Measurements from ENCODE around the gene IGF2.

IGF2 gene

DNA sequence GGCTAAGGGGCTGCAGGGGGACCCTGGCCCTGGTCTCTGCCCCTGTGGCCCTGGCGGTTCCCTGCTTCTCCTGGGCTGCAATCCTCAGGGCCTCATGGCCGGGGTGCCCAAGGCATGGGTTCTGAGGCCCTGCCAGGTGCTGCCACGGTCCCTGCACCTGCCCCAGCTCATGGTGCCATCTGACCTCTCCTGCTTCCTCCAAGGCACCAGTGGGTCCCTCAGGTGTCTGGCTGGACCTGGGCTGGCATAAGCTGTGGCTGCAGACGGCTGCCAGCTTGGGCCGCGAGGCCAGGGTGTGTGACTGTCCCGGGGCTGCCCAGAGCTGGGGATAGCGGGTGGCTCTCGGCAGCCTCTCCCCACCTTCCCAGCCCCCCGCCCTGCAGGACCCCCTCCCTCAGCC is 19.8 kb upstream of the IGF2 start:
- Histone ChIP-seq H3K27ac (ENCODE audit: extremely low read depth, low read depth, low read length) (no peak overlapping the region), H3K36me3 (ENCODE audit: control insufficient read depth in 2 of 2, insufficient read depth in 1 of 2, low read length in 2 of 2) (no peaks in the 10 kb centered on the region), H3K4me3 (ENCODE audit: low read depth, low read length) (no peak overlapping the region), H3K9me3 (ENCODE audit: control insufficient read depth, insufficient read depth, low read depth, low read length) (no peaks in the 10 kb centered on the region), H3K4me1 (ENCODE audit: control insufficient read depth, insufficient read depth, low read length) (no peaks in the 10 kb centered on the region)
- ChIA-PET CTCF (interaction anchor here (0.7 to 1.0 kb wide), 2 partner anchors 10 to 122 kb away, joined by 3 to 4 read pairs; no protein-coding TSS in a partner anchor), POLR2A (no interaction called here)
- TF ChIP-seq, protein P1, sequence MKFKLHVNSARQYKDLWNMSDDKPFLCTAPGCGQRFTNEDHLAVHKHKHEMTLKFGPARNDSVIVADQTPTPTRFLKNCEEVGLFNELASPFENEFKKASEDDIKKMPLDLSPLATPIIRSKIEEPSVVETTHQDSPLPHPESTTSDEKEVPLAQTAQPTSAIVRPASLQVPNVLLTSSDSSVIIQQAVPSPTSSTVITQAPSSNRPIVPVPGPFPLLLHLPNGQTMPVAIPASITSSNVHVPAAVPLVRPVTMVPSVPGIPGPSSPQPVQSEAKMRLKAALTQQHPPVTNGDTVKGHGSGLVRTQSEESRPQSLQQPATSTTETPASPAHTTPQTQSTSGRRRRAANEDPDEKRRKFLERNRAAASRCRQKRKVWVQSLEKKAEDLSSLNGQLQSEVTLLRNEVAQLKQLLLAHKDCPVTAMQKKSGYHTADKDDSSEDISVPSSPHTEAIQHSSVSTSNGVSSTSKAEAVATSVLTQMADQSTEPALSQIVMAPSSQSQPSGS (tag by site-specific recombination; IDR thresholded peaks at IDR 0.05; ENCODE audit: low read depth) = no peak
- no peak for TF ChIP-seq ZNF155 (tag by site-specific recombination; IDR thresholded peaks at IDR 0.05)
- TF ChIP-seq ZSCAN16 (tag by site-specific recombination; IDR thresholded peaks at IDR 0.05) = no peak
- TF ChIP-seq FEZF1 (tag by site-specific recombination; IDR thresholded peaks at IDR 0.05) = no peak
- TF ChIP-seq ZNF585B (tag by site-specific recombination; IDR thresholded peaks at IDR 0.05) = no peak
- no peak for TF ChIP-seq MEIS1 (CRISPR knock-in tag; IDR thresholded peaks at IDR 0.05; ENCODE audit: borderline replicate concordance)
- TF ChIP-seq, protein P2, sequence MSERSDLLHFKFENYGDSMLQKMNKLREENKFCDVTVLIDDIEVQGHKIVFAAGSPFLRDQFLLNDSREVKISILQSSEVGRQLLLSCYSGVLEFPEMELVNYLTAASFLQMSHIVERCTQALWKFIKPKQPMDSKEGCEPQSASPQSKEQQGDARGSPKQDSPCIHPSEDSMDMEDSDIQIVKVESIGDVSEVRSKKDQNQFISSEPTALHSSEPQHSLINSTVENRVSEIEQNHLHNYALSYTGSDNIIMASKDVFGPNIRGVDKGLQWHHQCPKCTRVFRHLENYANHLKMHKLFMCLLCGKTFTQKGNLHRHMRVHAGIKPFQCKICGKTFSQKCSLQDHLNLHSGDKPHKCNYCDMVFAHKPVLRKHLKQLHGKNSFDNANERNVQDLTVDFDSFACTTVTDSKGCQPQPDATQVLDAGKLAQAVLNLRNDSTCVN (tag by site-specific recombination; optimal IDR thresholded peaks at IDR 0.05) = no peak
- TF ChIP-seq GLI2 (tag by site-specific recombination; IDR thresholded peaks at IDR 0.05; ENCODE audit: borderline replicate concordance, low read depth) = no peak
- TF ChIP-seq, protein P3, sequence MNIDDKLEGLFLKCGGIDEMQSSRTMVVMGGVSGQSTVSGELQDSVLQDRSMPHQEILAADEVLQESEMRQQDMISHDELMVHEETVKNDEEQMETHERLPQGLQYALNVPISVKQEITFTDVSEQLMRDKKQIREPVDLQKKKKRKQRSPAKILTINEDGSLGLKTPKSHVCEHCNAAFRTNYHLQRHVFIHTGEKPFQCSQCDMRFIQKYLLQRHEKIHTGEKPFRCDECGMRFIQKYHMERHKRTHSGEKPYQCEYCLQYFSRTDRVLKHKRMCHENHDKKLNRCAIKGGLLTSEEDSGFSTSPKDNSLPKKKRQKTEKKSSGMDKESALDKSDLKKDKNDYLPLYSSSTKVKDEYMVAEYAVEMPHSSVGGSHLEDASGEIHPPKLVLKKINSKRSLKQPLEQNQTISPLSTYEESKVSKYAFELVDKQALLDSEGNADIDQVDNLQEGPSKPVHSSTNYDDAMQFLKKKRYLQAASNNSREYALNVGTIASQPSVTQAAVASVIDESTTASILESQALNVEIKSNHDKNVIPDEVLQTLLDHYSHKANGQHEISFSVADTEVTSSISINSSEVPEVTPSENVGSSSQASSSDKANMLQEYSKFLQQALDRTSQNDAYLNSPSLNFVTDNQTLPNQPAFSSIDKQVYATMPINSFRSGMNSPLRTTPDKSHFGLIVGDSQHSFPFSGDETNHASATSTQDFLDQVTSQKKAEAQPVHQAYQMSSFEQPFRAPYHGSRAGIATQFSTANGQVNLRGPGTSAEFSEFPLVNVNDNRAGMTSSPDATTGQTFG (tag by site-specific recombination; IDR thresholded peaks at IDR 0.05; ENCODE audit: borderline replicate concordance) = no peak
- TF ChIP-seq KLF8 (tag by site-specific recombination; IDR thresholded peaks at IDR 0.05) = no peak
- TF ChIP-seq, protein P4, sequence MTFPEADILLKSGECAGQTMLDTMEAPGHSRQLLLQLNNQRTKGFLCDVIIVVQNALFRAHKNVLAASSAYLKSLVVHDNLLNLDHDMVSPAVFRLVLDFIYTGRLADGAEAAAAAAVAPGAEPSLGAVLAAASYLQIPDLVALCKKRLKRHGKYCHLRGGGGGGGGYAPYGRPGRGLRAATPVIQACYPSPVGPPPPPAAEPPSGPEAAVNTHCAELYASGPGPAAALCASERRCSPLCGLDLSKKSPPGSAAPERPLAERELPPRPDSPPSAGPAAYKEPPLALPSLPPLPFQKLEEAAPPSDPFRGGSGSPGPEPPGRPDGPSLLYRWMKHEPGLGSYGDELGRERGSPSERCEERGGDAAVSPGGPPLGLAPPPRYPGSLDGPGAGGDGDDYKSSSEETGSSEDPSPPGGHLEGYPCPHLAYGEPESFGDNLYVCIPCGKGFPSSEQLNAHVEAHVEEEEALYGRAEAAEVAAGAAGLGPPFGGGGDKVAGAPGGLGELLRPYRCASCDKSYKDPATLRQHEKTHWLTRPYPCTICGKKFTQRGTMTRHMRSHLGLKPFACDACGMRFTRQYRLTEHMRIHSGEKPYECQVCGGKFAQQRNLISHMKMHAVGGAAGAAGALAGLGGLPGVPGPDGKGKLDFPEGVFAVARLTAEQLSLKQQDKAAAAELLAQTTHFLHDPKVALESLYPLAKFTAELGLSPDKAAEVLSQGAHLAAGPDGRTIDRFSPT (tag by site-specific recombination; IDR thresholded peaks at IDR 0.05) = no peak
- TF ChIP-seq ZNF157 (tag by site-specific recombination; IDR thresholded peaks at IDR 0.05) = no peak
- no peak for TF ChIP-seq ZNF549 (tag by site-specific recombination; IDR thresholded peaks at IDR 0.05)
- TF ChIP-seq MZF1 (tag by site-specific recombination; IDR thresholded peaks at IDR 0.05; ENCODE audit: borderline replicate concordance) = no peak
- TF ChIP-seq, protein P5, sequence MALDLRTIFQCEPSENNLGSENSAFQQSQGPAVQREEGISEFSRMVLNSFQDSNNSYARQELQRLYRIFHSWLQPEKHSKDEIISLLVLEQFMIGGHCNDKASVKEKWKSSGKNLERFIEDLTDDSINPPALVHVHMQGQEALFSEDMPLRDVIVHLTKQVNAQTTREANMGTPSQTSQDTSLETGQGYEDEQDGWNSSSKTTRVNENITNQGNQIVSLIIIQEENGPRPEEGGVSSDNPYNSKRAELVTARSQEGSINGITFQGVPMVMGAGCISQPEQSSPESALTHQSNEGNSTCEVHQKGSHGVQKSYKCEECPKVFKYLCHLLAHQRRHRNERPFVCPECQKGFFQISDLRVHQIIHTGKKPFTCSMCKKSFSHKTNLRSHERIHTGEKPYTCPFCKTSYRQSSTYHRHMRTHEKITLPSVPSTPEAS (tag by site-specific recombination; IDR thresholded peaks at IDR 0.05) = no peak
- no peak for TF ChIP-seq ZNF19 (tag by site-specific recombination; IDR thresholded peaks at IDR 0.05; ENCODE audit: low read depth)

DNA sequence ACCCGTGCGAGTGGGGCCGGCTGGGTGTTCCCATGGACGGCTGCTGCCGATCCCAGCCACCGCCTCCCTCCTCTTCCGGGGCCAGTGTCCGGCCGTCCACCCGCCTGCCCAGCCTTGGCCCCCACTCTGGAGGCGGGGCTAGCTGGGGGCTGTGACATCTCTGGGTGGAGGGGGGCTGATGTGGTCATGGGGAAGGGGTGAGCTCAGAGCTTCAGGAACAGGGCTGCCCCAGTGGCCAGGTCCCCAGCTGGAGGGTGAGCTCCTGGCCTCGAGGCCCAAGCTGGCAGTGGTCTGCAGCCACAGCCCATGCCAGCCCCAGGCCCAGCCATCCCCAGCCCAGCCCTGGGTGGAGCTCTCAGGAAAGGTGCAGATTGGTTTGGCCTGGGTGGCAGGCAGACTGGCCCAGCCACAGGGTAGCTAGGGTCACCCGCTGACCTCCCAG is 19.1 kb upstream of the IGF2 start:
- ChIA-PET CTCF (interaction anchor here (0.7 to 10.0 kb wide), 5 partner anchors 9 to 506 kb away, joined by 3 to 119 read pairs (median 34); no protein-coding TSS in a partner anchor), POLR2A (no interaction called here)
- Histone ChIP-seq H3K4me3 (ENCODE audit: low read depth, low read length) (no peak overlapping the region), H3K4me1 (ENCODE audit: control insufficient read depth, insufficient read depth, low read length) (no peaks in the 10 kb centered on the region), H3K27ac (ENCODE audit: extremely low read depth, low read depth, low read length) (no peak overlapping the region), H3K36me3 (ENCODE audit: control insufficient read depth in 2 of 2, insufficient read depth in 1 of 2, low read length in 2 of 2) (no peaks in the 10 kb centered on the region), H3K9me3 (ENCODE audit: control insufficient read depth, insufficient read depth, low read depth, low read length) (no peaks in the 10 kb centered on the region)
- TF ChIP-seq ZNF510 (tag by site-specific recombination; IDR thresholded peaks at IDR 0.05; ENCODE audit: insufficient replicate concordance) (no peak), ZNF521 (tag by site-specific recombination; IDR thresholded peaks at IDR 0.05) (no peak), ZNF146 (tag by site-specific recombination; IDR thresholded peaks at IDR 0.05) (no peak), ZFP69B (tag by site-specific recombination; IDR thresholded peaks at IDR 0.05) (no peak), TCF7L2 (IDR thresholded peaks at IDR 0.05; ENCODE audit: borderline replicate concordance, low read depth, low read length) (no peak)
- TF ChIP-seq, protein P6, sequence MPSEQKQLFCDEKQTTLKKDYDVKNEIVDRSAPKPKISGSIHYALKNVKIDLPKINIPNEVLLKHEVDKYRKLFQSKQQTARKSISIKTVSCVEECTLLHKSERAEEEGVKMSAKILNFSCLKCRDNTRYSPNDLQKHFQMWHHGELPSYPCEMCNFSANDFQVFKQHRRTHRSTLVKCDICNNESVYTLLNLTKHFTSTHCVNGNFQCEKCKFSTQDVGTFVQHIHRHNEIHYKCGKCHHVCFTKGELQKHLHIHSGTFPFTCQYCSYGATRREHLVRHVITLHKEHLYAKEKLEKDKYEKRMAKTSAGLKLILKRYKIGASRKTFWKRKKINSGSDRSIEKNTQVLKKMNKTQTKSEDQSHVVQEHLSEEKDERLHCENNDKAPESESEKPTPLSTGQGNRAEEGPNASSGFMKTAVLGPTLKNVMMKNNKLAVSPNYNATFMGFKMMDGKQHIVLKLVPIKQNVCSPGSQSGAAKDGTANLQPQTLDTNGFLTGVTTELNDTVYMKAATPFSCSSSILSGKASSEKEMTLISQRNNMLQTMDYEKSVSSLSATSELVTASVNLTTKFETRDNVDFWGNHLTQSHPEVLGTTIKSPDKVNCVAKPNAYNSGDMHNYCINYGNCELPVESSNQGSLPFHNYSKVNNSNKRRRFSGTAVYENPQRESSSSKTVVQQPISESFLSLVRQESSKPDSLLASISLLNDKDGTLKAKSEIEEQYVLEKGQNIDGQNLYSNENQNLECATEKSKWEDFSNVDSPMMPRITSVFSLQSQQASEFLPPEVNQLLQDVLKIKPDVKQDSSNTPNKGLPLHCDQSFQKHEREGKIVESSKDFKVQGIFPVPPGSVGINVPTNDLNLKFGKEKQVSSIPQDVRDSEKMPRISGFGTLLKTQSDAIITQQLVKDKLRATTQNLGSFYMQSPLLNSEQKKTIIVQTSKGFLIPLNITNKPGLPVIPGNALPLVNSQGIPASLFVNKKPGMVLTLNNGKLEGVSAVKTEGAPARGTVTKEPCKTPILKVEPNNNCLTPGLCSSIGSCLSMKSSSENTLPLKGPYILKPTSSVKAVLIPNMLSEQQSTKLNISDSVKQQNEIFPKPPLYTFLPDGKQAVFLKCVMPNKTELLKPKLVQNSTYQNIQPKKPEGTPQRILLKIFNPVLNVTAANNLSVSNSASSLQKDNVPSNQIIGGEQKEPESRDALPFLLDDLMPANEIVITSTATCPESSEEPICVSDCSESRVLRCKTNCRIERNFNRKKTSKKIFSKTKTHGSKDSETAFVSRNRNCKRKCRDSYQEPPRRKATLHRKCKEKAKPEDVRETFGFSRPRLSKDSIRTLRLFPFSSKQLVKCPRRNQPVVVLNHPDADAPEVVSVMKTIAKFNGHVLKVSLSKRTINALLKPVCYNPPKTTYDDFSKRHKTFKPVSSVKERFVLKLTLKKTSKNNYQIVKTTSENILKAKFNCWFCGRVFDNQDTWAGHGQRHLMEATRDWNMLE (tag by site-specific recombination; conservative IDR thresholded peaks at IDR 0.05; ENCODE audit: low read depth) = no peak

Measured in HEK293 (cell line).